Measurements from ENCODE around the gene CSNK1D.

The CSNK1D gene

DNA sequence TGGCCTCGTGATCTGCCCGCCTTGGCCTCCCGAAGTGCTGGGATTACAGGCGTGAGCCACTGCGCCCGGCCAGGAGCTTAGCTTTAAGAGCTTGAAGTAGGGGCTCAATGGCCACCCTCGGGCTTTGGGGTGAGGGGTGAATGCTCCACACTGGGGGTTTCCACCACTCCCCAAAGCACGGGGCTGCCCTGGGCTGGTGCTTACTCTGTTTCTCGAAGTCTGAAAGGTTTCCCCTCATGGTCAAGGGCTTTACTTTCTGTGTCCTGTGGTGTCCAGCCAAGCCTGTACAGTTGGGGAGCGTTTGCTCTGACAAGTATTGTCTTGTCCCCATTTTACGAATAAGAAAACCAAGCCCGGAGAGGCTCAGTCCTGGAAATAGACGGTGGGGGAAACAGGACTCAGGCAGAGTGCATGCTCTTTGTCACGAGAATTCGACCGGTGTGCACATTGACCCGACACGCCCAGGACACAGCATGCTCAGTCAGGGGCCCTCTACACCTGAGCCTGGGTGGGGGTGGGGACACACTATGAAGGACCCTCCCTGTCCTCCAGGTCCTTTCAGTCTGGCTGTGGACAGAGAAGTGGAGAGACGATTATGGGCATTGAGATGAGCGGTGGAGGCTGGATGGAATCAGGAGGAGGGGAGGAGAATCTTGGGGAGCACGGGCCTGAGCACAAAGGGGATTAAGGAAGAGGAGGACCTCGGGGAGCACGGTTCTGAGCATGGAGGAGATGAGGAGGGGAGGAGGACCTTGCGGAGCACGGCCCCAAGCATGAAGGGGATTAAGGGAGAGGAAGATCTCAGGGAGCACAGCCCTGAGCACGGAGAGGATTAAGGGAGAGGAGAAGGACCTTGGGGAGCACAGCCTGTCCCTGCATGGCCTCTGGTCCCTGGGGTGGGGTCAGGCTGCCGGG, 36.4 kb upstream of the CSNK1D start:
- no peak for DNase-seq

DNA sequence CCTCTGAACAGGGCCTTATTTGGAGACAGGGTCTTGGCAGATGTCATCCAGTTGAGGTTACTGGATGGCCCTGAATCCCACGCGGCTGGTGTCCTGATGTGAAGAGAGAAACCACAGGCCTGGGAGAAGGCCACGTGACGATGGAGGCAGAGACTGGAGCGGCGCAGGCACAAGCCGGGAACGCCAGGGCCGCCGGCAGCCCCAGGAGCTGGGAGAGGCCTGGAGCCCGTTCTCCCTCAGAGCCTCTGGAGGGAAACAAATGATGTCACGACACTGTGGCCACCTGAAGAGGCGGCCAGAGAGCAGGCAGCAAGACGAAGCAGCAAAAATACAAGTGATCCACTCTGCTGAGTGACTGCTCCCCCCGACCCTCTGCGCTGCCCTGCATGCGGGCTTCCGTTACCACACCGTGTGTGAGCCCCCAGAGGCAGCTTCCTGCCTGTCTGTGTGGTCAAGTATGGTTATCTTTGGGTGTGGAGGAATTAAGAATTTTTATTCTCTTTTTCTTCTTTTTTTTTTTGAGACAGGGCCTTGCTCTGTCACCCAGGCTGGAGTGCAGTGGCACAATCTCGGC, 32.3 kb upstream of the CSNK1D start:
- DNase-seq = no peak

DNA sequence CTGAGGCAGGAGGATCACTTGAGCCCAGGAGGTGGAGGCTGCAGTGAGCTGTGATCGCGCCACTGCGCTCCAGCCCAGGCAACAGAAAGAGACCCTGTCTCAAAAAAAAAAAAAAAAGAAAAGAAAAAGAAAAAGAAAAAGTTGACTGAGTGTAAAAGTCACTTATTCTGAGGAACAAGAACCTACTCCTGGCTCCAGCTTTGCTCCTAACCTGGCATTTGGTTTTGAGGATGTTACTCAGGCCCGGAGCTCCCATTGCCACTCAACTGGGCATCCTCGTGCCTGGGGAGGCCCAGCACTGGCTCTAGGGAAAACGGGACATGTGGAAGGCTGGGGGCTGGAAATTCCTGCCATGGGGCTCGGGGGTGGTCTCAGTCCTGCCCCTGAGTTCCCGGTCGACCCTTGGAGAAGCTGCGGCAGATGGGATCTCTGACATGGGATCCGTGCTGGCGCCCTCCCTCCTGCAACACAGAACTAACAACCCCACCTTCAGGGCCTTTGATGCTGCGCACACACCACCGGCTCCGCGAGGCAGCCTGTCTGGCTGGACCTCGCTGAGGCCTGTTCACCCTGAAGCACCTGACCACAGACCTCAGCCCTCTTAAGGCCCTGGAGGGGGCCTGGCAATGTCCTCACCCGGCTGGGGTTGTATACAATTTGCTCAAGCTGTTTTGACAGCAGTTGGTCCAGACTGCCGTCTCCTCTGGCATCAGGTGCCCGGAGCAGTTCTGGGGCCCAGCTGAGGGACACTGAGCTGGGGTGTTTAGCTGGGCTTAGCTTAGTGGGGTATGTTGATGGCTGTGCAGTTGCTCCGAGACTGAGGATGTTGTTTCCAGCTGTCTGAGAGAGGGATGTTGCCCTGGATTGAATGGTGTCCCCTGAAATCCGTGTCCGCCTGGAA, 31.6 kb upstream of the CSNK1D start:
- no peak for DNase-seq

DNA sequence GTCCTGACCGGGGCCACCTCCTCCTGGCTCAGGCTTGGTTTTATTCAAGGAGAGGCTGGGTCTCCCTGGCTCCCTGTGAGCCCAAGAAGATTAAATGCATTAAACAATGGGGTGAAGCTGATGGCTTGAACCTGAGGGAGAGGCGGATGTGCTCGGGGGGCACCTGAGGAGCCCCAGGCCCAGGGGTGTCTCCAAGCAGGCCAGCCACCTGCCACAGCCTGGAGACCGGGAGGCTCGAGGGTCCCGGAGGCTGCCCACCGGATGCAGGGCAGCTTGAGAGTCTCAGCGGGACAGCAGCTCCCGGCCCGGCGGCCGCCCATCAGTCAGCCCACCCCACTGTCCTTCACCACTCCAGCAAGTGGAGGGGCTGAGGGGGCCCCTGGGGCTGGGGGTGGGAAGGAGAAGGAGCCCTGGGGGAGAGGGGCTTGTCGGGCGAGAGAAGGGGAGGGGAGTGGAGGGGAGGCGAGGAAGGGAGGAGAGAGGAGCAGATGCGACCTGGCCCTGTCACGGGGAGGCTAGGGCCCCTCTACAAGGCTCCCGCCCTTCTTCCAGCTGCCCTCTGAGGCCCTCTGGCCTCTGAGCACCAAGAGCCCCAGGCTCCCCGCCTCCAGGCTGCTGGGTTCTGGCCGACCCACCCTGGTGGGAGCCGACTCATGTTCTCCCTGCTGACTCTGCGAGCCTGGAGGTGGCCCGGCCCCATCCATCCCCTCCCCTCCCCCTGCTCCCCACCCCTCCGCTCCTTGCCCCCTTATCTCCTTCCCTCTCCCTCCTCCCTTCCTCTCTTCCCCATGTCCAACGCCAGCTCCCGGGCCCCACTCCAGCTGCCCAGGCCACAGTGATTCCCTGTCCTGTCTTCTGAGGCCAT, 30.7 kb upstream of the CSNK1D start:
- DNase-seq = no peak

DNA sequence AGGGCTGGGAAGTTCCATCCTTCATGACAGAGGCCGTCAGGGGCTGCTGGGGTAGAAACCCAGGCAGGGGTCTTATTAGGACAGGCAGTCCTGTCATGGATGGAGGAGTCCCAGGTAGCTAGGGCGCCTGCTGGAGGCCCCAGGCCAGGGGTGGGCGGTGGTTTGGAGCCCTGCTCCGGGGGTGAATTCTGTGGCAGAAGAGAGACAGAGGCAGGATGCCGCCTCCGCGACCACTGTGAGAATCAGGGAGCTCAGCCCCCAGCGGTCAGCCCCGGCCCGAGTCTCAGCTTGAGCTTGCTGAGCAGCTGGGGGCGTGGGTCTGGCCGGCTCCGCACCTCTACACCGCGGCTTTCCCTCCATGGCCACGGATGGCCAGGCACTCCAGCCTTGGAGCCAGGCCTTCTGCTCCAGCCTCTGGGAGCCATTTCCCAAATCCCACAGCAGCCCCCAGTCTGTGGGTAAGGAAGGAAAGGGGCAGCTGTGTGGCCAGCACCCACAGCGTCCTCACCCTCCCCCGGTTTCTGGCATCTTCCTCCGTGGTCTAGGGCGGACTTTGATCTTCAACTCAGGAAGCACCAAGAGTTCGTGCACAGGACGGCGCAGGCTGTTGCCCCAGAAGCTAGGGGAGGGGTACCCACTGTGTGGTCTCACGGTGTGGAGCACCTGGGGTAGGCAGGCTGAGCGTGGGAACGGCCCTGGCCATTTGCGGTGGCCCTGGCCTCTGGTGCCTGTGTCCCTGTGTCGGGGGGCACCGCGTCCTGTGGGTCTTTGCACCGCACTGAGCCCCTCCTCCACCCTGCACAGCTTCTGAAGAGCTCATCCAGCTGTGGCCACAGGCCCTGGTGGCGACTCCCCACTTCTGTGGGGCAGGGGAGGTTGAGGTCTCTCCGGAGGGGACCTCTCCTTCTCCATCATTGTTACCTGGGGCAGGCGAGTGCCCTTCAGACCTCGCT, 29.8 kb upstream of the CSNK1D start:
- no peak for DNase-seq

DNA sequence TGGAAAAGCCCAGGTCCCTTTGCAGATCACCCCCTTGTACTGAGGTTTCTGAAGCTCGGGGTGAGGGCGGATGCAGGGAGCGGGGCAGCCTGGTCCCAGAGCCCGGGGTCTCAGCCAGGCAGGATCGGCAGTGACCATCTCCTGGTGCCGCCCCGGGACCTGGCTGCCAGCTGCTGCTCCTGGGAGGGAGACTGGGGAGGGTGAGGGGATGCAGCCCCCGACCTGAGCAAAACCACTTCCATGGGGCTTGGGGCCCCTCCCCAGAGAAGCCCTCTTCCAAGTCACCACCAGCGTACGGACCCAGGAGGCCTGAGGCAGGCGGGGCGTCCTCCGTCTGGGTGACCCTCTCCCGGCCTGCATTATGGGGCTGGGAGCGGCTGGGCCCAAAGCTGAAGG, 29.1 kb upstream of the CSNK1D start:
- no peak for DNase-seq

DNA sequence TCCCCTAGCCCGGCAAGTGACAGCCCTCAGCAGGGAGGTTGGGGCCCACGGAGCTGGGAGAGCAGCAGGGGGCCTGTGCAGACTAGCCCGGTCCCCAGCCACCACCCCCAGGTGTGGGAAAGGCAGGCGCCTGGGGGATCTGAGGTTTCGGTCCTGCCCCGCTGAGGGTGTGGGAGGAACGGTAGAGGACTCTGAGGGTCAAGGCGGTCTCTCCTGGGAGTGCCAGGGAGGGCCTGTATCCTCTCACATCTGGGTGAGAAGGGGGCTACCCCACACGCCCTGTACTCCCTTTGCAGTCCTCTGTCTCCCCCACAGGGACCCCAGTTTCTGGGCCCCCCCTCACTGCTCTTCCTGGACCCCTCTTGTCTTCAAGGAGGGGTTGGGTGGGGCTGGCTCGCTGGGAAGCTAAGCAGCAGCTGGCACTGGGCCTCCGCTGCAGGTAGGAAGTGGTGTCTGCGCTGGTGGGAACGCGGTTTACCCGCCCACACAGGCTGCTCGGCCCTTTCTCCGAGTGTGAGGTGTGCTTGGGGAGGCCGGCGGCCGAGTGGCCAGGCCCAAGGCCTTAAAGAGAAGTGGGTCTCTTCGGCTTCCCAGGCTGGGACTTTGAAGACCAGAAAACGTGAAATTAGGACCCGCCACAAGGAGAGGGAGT, 28.5 kb upstream of the CSNK1D start:
- no peak for DNase-seq

DNA sequence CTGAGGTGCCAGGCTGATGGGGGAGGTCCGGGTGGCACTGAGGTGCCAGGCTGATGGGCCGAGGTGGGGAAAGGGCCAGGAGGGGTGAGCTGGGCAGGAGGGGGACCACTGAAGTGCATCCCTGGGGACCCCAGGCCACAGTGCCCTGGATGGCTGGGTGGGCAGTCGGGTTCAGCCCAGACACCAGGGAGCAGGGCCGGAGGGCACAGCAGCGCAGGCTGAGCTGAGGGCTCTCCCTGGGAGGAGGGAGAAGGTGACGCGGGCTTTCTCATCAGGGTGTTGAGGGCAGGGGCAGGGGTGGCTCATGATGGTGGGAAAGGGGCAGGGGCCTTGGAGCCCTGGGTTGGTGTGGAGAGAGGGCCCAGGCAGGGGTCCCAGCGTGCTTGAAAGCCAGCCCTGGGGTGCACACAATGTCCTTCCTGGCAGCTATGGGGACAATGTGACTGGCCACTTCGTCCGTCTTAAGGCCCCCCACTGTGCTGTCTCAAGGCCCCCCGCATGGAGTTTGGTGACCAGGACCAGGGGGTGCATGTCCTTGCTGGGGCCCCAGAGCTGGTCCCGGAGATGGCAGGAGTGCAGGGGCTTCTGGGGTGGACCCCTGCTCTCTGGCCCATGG, 27.9 kb upstream of the CSNK1D start:
- no peak for DNase-seq

DNA sequence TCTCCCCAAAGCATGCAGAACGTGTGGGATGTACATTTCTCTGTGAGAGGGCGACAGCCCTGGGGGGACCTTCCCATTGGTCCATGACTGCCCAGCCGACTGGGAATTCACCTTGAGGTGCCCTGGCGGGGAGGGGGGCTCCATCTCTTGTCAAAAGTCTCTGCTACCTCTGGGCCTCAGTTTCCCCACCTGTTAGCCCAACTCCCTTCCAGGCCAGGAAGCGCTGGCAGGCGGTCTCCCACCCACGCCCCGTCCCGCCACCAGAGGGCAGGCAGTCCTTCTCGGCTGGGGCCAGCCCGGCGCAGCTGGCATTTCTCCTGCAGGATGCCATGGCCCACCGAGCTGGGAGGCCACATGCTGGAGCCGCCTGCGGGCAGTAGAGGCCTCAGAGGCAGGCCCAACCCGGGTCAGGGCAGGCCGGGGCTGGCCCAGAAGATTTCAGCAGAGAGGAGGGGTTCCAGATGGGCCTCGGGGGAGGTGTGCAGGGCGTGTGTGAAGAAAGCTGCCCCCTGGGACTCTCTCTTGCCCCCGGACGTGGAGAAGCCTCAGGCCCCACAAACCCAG, 27.3 kb upstream of the CSNK1D start:
- DNase-seq = no peak

DNA sequence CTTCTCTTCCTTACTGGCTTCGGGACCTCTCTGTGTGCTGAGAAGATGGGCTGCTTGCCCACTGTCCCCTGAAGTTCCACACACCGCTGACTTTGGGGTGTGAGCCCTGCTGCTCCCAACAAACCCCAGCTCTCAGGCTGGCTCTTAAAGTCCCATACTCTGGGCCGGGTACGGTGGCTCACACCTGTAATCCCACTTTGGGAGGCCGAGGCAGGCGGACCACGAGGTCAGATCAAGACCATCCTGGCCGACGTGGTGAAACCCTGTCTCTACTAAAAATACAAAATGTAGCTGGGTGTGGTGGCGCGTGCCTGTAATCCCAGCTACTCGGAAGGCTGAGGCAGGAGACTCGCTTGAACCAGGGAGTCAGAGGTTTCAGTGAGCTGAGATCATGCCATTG, 26.7 kb upstream of the CSNK1D start:
- DNase-seq = no peak

DNA sequence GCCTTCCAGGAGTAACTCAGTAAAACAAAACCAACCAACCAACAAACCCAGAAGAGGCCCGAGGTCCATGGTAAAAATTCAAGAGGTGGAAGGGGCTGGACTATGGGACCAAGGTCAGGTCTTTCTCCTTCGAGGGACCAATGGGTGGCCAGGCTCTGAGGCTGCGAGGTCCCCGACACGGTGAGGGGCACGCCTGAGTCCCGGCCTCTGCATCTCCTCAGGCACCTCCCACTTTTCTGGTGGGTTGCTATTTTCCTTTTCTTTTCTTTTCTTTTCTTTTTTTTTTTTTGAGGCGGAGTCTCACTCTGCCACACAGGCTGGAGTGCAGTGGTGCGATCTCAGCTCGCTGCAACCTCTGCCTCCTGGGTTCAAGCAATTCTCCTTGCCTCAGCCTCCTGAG, 26.0 kb upstream of the CSNK1D start:
- DNase-seq = no peak

DNA sequence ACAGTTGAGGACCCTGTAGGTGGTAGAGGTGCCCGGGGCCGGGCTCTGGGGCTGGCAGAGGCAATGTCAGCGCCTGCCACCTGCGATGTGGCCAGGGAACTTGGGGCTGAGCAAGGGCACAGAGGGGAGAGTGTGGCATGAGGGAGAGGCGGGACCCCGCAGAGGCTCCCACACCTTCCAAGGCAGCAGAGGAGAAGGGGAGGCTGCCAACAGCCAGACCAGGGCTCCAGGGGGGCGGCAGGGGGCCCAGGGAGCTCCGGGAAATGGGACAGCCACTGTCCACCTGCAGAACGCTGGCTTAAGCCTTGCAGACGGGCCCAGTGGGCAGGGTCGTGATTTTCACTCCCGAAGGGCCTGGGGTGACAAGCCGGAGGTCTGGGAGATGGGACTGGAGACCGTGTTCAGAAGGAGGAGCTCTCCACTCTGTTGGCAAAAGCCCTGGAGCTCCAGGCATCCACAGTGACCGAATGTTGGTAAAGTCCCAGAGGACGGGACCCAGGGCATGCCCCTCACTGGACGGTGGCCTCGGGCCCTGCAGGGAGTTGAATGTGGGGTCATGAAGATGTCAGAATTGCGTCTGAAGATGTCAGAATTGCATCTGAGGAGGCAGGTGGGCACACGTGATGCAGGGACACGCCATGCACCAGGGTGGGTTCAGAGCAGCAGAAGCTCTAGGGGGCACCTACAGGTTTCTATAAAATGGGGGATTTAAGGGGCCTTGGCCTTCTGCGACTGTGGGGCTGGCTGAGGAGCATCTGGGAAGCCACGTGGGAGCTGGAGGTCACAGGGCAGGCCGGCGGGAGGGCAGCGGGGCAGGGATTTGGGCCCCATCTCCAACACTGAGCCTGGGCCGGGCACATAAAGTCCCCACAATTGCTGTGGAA, 25.3 kb upstream of the CSNK1D start:
- no peak for DNase-seq

DNA sequence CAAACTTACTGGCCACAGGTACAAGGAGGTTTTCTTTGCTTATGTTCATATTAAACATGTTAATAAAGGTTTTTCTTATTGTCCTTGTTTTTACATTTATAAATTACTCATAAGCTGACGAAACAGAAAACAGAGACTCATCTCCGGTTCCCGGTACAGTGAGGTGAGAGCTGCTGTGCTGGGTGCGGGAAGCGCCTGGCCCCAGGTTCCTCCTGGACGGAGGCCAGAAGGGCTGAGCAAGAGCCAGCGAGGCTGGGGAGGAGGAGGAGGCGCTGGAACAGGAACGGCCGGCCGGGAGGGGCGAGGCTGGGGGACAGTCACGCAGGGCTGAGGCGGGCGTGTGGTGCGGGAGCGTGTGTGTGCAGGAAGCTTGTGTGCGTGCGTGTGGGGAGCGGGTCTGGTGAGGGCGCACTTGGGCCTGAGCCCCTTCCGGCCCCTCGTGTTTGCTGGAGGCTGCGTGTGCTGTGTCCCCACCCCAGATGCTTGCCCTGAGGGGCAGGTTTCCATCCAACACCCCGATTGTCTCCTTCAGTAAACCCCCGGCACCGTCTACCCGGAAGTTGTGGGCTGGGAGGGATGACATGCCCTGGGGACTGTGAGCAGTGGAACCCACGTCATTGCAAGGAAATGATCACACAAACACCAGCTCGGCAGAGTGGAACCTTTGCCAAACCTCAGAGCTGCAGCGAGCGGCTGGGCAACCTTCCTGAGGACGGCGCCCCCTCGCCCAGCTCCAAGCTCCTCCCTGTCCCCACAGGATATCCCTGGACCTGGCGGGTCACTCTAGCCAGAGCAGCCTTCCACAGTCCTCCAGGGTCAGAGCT, 24.4 kb upstream of the CSNK1D start:
- DNase-seq = peak; percentile 63

DNA sequence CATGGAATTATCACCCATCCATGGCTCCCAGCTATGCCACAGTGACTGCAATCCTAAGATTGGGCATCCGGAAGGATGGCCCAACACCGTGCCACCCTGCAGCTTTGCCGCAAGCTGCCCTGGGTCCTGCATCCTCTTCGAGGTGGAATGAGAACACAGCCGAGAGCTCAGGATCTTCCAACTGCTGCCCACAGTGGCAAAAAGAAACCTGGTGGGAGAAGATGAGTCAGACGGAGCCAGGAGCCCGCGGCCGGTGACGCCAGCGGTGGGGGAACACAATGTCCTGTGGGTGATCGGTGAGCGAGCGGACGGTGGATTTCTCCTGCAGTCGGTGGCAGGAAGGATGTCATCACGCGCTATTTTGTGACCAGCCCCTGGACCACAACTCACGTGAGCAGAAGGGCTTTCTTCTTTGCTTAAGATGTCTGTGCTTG, 23.8 kb upstream of the CSNK1D start:
- peak; percentile 45 for DNase-seq

DNA sequence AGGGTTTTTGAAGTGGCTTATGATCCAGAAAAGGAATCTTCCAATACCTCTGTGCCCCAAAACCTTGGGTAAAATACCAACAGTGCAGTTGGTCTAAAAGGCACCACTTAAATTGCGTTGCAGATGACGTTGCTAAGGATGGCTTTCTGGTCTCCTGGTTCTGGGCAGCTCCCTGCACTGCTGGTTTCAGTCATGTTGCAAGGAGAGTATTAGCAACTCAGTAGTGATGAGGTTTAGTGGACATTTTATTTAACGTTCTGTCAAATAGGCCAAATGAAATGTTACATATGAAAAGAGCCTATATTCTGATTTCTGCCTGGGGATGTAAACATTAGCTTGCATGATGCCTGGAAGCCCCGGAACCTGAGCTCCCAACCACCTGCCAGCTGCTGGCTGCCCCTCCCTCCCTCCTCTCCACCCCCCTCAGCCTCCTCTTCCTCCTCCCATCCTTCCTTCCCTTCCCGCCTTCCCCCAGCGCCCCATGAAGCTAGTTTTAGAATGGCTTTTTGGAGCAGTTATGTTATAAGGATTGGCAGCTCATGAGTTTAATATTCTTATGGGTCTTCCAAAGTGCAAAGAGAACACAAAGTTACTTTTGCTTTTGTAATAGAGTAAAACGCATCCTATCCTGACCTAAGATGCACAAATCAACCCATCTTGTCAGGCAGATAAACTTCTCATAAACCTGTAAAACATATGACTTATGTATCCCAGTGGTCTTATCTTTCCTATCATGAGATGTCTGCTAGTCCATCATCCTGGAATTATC, 23.2 kb upstream of the CSNK1D start:
- no peak for DNase-seq

DNA sequence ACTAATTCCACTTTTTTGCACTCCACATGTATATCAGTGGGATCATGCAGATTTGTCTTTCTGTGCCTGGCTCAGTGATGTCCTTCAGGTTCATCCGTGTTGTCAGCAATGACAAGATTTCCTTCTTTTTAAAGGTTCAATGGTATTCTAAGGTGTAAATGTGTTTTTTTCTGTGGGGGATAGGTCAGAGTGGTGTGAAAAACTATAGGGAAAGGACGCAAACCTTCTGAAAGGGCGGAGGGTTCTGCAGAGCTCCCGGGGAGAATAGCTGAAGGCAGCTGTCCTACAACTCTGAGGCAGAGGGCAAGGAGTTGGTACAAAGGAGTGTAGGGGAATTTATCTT, 21.9 kb upstream of the CSNK1D start:
- DNase-seq = no peak

DNA sequence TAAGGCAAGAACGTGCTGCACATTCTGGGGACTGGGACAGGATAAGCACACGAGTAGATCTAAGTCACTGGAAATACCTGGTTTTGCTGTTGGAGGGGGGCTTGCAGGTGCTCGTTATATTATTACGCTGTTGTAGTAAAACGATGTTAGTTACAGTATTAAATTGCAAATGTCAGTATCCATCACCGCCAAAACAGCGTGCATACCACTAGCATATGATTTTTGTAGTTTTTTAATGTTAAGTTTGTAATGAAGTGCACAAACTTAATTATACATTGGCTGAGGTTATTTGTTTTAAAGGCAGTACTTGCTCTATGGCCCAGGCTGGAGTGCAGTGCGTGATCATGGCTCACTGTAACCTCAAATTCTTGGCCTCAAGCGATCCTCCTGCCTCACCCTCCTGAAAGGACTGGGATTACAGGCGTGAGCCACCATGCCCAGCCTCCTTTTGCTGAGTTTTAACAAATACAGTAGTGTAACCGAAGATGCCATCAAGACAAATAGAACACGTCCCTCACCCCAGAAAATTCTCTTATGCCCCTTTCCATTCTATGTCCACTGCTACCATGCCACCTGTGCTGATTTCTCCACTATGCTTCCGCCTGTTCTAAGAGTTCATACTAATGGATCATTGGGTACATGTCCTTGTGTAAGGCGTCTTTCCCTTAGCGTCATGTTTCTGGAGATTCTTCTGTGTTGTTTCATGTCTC, 20.7 kb upstream of the CSNK1D start:
- DNase-seq = no peak
